Measurements from ENCODE around the gene CABLES1.

- TF ChIP-seq JUN (IDR thresholded peaks at IDR 0.05; ENCODE audit: low read depth, low read length) (no peak), RBBP5 (IDR thresholded peaks at IDR 0.05; ENCODE audit: borderline replicate concordance, low read depth, low read length) (no peak), CTCF (IDR thresholded peaks at IDR 0.05; ENCODE audit: control extremely low read depth in 1 of 3, insufficient read depth in 1 of 3, low read depth in 1 of 3, low read length in 3 of 3) (no peak)
Measured at GRCh38 chr18:23143016-23143814, 7.9 kb downstream of the CABLES1 start.
